Hematopoietic multipotent progenitor cell treated with erythropoietin and hydrocortisone succinate and interleukin-3 and kit ligand, for 8 days (in vitro differentiated cells): ENCODE measurements around the gene BMPER.

Experiments used
- DNase-seq: peaks from one replicate; pipeline ENCODE4 v3.0.0-alpha.2; 2015

BMPER gene

DNA sequence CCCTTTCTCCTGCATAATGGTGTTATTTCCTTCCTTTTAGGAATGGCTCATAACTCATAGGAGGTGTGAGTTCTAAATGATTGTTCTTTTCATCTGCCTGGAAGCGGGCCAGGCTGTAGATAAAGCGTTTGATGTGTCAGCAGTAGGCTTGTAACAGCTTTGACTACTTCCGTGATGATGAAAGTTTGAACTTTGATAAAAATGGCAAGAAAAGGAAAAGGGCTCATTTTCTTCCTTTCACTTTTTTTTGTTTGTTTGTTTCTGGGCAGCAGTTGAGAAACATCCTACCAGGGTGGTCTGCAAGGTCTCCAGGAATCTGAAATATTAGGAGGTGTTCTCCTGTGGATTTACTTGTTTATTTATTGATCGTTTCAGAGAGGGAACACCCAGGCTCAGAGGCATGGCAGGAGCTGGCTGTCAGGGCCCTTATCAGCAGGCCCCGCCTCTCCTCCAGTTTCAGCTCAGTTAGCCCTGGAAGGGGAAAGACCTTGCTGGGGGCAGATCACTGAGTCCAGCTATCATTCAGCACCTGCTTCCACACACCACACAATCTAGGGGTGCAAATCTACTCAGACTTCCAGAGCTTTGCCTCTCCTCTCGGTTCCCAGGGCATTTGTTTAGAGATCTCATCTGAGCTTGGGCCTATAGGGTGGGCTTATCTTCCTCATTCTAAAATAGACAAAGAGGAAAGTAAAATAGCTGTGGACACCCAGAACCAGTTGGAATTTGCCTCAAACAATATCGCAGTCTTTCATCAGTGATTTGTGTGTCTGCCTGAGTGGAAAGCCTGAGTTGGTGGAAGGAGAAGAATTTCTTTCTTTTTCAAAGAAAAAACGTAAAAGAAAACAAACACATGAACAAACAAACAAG lies 130.9 kb downstream of the BMPER start:
- DNase-seq: peak; percentile 74

DNA sequence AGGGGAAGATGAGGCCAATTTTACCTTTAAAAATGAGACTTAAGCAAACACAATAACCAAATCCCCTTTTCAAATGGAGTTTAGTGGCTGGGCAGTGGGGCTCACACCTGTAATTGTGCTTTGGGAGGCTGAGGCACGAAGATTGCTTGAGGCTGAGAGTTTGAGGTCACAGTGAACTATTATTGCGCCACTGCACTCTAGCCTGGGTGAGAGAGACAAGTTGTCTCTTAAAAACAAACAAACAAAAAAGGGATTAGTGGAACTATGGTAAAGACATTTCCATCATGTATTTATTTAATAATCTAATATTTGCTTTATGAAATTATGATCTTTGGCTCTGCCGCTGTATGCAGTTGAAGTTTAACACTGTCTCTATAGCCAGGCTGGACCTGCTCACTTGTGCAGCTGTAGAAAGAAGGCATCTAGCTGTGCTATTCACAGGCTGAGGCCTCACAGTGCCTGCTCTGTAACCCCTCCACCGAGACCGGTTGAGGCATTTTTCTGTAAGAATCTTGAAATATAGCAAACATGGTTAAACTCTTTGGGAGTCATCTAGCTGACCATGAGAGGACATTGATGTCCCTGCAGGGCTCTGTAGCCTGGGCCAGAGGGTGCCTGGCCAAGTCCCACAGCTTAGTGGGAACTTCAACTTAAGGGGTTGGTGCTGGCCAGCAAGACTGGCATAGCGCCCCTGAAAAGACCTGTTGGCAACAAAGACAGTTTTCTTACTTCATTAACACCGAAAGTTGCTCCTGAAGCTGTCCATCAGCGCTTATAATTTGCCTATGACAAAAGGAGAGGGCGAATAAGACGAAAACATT lies 131.8 kb downstream of the BMPER start:
- DNase-seq: no peak

GRCh38 chr7:34038816-34039470 lies 133.6 kb downstream of the BMPER start:
- DNase-seq: no peak

DNA sequence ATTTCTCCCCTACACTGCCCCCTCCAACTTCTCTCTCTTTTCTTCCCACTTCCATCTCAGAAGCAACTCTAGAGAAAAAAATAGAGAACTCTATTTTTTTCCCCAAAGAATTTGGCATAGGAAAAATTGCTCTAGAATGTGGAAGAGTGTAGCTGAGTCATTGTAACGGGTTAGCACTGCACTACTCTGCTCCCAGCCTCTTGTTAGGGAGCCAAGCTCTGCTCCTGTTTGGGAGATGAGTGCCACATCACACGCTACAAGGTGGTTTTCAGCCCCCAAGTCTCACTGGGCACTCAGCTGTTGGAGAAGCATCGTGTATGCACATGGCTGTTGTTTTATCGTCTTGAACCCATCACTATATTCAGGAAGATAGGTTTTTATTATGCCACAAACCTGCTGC lies 136.4 kb downstream of the BMPER start:
- DNase-seq: no peak

DNA sequence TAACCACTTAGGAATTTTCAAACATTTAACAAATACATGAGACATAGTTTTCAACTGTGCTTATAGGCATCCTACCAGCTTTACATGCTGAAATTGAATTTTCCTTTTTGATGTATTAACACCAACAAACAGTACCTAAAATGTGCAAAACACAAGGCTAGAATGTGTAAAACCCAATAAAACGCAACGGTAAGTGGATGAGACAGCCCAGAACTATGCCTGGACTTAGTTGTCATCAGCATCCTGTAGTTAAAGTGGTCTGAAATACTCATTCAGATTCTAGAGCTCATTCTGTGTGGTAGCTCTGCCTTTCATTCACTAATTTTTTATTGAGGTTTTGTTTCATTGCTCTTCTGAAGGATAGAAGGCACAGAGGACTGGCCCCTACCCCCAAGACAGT lies 137.1 kb downstream of the BMPER start:
- no peak for DNase-seq

DNA sequence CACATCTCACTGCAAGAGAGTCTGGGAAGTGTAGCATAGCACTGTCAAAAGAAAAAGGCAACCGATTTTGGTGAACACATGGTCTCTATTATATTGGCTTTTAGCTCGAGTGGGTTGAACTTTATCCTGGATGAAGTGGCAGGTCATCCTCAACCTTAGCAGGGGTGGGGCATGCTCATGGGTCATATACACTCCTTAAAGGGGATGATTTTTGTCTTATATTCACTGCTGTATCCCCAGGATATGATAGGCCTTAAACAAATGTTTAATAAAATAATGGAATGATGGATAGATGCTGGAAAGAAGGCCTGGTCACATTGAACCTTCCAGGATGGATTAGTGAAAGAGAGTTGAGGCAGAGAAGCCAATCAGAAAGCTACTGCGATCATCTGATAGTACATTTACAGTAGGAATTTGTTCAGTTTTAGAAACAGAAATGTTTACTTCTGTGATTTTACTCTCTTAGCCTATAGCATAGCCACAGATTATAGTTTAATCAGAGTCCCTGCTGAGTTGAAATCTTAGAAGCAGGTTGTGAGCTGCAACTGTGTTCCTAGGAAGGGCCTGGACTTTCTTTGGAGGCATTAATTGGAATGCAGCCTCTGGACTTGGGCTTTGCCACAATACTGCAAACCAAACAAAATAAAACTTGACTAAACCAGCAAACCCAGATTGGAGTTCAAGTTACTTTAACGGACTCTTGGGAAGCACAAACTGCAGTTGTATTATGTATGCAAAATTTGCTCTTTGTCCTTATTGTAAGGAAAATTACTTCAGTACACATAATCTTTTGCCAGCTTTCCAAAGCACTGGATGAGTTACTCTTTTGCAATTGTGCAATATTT lies 138.3 kb downstream of the BMPER start:
- DNase-seq: no peak

- no peak for DNase-seq
Measured at GRCh38 chr7:34044306-34044643, 138.9 kb downstream of the BMPER start.

DNA sequence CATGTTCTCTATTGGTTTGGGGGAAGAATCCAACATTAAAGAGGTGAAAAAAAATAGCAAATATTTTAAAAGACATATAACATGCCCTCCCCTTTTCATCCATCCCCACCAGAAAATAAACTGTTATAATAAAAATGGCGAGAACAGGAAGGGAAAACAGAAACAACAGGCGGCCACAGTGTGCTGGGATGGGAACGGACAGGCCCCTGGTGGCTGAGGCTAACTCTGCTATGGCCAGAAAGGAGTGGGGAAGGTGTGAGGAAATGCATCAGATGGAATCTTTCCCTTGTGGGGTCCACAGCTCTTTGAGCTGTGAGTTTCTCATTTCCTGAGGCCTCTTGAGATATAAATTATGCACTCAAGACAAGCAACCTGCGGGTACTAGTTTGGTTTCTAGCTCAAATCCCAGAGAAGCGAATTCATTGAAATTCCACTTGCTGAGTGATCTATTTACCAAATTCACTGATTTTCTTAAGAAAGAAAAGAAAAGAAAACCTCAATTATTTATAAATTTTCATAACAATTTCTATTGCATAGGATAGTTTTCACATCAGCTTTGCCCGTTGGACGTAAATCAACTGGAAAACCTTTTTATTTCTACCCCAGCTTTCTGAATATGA lies 139.5 kb downstream of the BMPER start:
- no peak for DNase-seq

- no peak for DNase-seq
Measured at GRCh38 chr7:34048445-34048844, 143.1 kb downstream of the BMPER start.

GRCh38 chr7:34054075-34054474 lies 148.7 kb downstream of the BMPER start:
- DNase-seq: no peak

GRCh38 chr7:34057136-34057535 lies 151.8 kb downstream of the BMPER start:
- DNase-seq: no peak

GRCh38 chr7:34057956-34058355 lies 152.6 kb downstream of the BMPER start:
- DNase-seq: no peak

- no peak for DNase-seq
Measured at GRCh38 chr7:34058801-34059135, 153.4 kb downstream of the BMPER start.

DNA sequence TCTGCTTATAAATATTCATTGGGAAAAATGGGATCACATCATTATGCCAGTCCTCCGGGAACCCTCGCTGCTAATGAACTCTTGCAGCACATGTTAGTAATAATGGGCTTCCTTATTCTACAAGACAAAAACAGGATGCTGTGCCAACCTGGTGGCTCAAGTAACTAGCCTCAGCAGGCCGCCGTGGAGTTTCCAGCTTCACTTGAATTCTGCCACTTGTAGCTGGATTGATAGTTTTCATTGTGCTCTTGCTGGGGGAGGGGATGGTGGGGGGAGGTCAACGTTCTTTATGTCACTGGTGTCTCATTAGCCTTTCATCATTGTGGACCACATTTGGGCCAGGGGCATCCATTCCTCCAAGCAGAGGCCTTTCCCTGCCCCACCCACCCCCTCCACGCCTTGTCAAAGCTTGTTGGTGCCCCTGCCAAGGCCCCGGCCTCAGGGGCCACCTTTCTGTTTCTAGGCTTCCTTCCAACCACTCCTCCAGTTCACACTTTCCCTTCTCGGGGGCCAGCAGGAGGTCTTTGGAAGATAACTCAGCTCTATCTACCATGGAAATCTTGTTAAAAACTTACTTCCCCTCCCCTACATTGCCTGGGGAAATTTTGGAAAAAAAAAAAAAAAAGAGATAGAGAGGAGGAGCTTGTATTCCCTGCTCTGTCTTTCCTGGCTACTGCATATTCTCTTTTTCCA lies 153.9 kb downstream of the BMPER start:
- DNase-seq: no peak

GRCh38 chr7:34060196-34060947 lies 155.0 kb downstream of the BMPER start:
- DNase-seq: no peak

DNA sequence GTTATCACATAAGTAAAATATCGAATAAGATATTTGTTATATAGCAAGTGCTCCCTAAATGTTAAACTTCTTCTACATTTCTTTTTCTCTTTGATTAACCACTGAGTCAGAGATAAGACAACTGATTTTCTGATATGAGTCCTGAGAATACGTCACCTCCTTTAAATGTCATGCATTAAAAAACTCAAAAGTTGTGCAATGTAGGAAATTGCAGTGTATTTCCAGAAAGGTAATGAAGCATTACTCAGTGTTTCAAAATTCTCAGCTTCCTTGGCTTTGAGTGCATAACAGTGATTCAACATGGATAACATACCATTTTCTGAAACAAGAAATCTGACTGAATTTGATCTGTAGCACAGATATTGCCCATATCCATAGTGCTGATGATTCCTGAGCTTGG lies 155.8 kb downstream of the BMPER start:
- no peak for DNase-seq

DNA sequence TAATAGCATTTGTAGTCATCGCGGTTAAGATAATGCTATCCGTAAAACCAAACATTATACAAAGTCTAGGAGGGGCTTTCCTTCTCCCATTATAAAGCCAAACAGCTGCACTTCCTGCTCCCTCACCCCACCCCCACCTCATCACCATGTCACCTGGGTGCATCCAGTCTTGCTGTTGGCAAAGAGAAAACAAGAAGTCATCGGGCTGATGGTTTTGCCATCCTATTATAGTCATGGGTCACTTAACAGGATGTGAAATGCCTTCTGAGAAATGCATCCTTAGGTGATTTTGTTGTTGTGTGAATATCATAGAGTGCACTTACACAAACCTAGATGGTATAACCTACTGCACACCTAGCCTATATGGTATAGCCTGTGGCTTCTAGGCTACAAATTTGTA lies 157.0 kb downstream of the BMPER start:
- DNase-seq: no peak

DNA sequence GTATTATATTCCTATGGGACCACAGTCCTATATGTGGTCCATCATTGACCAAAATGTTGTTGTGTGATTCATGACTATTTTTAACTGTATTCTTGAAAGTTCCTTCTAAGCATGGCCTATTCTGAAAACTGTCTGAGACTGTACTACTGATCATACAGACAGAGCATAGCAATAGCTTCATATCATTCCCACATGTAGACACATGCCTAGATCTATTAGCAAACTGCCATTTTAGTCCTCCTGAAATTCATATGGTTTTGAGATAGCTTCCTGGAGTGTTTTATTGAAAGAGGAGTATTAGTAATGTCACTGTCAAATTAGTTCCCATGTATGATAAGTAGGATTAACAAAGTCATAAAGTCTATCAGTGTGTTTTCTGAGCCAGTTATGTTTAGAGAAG lies 157.5 kb downstream of the BMPER start:
- no peak for DNase-seq

GRCh38 chr7:34064519-34065158 lies 159.3 kb downstream of the BMPER start:
- DNase-seq: no peak

- no peak for DNase-seq
Measured at GRCh38 chr7:34066411-34066810, 161.1 kb downstream of the BMPER start.
